NCI-H460 (cell line): Measurements from ENCODE around the gene TMEM171. TPM values are rescaled to one million over a fixed set of nuclear protein-coding genes. Genes with fewer than 3 reads are reported as not detected.

Source experiments
- DNase-seq: peaks from one replicate; pipeline ENCODE4 v3.0.0-alpha.2; 2016; ENCODE audit warnings: low read depth; ENCODE audit errors: extremely low read depth
- polyA plus RNA-seq: library from polyadenylated mRNA; depleted of rRNA; stranded (reverse); fragments of >200 nt; gene quantifications from 2 replicates; pipeline ENCODE4 v1.2.3, GENCODE V29; 2014; cell fraction: nucleus; rRNA removed
- total RNA-seq: library from RNA; depleted of rRNA; stranded (reverse); fragments of >200 nt; shearing (Covaris generic); gene quantifications from 2 replicates; pipeline ENCODE4 v1.2.3, GENCODE V29; 2014; rRNA removed

TMEM171 gene, protein sequence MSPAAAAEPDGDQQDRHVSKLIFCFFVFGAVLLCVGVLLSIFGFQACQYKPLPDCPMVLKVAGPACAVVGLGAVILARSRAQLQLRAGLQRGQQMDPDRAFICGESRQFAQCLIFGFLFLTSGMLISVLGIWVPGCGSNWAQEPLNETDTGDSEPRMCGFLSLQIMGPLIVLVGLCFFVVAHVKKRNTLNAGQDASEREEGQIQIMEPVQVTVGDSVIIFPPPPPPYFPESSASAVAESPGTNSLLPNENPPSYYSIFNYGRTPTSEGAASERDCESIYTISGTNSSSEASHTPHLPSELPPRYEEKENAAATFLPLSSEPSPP
- 0.64 TPM in 1 of 2 replicates, not detected in the other for total RNA-seq
- 0.49 and 2.8 TPM in 2 replicates for polyA plus RNA-seq

DNA sequence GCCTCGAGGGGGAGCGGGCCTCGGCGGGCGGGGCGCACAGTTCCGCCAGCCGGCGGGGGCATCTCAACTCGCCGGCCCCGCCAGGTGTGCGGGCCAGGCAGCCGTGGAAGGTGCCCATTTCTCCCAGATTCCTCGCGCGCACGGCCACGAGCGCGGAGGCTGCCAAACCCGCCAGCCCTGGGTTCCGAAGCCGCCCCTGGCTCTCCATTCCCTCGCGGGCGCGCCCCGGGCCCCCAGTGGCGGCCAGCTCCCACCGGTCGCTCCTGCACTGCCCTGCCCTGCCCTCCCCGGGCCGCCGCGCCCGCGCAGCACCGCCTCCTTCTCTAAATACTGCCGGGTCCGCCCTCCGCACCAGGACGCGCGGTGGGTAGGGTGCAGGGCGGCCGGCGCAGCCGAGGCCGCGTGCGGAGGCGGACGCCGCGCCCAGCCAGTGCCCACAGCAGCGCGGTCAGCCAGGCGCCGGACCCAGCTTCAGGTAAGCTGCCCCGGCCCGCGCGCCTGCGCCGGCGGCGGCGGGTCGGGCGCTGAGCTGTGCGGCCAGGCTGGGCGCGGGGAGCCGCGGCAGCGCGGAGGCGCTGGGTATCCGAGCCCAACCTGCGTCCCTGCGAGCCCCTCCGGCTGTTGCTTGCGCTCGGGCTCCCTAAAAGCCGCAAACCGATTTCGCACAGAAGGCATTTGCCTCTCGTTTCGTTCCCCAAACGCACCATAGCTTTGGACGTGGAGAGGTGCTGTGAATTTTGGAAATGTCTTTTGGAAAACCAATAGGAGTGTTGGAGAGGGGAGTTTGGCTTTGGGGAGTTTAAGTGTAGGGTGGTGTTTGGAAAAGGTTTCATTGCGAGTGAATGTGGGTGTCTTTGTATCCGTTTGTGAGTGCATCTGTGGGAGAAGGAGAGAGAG lies at the start of gene TMEM171:
Gene TMEM171 (plus strand): TSS at position 354 of the 897 bp plus-strand sequence. CDS start 2,799 bp downstream, outside the sequence.
- peak; percentile 21 for DNase-seq

DNA sequence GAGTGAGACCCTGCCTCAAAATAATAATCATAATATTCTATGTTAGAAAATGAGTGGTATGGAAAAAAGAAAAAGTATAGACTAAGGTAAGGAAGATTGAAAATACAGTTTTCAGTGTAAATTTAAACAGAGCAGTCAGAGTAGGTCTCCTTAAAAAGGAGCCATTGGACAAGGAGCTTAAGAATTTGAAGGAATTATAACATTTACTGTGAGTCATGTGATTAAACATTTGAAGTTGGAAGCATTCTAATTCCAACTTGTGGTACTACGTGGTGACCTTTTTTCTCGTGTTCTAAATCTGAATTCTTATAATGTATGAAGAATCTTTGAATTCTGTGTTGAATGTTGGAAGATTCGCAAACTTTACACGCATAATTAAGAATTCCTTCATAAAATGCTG lies 39.3 kb upstream of the TMEM171 start:
- no peak for DNase-seq

DNA sequence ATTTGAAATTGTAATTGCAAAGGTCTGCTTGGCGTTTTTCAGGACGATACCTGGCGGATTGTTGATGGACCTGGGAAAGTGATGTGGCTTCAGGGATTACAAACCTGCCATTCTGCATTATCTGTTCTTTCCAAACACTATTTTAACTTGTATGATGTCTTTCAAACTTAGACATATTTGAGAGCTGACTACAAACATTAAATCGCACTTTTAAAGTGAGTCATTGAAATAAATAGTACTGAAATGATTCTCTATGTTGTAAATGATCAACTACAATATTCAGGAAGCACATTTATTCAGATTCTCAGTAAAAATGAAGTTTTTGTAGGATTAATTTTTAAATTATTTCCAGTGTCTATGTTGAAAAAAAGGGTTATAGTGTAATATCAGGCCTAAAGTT lies 32.3 kb upstream of the TMEM171 start:
- DNase-seq: no peak

DNA sequence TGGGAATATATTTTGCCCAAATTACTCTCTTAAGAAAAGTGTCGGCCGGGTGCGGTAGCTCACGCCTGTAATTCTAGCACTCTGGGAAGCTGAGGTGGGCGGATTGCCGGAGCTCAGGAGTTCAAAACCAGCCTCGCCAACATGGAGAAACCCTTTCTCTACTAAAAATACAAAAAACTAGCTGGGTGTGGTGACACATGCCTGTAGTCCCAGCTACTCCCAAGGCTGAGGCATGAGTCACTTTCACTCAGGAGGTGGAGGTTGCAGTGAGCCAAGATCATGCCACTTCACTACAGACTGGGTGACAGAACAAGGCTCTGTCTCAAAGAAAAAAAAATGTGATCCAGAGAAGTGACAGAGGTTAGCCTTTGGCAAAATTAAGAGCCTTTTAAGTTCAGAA lies 26.4 kb upstream of the TMEM171 start:
- DNase-seq: peak; percentile 35

DNA sequence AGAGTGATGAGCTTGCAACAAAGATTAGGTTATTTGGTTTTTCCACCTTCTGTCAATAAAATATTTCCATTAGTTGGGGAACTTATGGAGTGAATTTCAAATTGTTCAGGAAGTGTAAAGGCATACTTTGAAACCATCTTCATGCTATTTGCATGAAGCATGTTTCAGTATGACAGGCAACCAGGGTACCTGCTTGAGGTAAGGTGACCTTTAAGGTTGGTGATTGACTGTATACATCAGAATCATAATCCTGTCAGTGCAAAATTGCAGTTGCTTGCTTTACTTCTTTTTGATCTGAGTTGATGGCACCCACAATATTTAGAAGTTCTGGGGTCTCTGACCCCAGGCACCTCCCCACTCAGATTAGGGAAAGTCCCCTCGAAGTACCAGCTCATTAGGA lies 26.0 kb upstream of the TMEM171 start:
- no peak for DNase-seq

DNA sequence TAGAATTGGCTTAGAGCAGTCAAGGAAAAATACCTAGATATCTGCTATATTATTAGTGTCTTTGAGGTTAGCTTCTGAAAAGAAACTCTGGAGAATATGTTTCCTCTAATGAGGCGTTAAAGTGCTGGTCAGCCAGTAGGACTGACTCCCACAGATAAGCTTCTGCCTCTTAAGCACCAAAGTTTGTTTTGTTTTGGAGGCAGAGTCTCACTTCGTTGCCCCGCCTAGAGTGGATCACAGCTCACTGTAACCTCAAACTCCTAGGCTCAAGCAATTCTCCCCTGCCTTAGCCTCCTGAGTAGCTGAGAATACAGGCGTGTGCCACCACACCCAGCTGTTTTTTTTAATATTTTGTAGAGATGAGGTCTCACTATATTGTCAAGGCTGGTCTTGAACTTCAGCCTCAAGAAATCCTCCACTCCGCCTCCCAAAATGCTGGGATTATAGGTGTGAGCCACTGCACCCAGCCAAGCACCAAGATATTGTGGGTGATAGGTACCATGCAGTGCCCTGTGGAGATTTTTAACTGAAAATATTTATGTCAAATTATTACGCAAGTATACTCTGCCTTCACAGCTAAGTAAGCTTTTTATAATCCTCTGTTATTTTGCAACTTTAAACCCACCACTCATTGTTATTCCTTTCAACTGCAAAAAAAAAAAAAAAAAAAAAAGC lies 24.7 kb upstream of the TMEM171 start:
- DNase-seq: no peak

DNA sequence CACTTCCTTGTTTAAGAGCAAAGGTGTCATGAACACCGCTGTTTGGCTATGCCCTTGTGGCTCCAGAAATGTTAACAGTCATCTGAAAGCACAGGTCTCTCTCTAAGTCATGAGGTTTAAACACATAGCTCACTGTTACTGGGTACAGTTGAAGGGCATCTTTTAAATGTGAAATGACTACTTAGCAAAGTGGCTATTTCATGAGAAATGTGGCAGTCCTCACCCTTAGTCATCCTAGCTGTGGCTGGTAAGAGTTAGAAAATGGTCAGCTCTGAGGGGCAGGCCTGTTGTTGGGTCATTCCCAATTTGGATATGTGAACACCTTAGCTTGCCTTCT lies 24.2 kb upstream of the TMEM171 start:
- DNase-seq: no peak

DNA sequence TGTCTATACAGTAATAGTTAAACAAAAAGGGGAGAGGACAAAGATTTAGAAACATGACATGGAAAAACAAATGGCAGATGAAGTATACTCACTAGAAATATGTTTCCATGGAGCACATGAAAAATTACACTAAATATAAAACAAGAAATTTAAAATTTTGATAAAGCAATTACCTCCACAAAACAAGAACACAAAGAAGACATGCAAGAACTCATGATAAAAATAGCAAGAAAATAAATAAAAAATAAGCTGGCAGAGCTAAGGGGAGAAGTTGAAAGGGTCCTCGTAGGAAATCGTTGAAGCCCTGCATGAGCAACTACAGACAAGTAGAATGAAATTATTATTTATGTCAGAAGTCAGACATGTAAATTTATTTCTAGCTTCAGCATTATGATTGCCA lies 22.6 kb upstream of the TMEM171 start:
- no peak for DNase-seq

DNA sequence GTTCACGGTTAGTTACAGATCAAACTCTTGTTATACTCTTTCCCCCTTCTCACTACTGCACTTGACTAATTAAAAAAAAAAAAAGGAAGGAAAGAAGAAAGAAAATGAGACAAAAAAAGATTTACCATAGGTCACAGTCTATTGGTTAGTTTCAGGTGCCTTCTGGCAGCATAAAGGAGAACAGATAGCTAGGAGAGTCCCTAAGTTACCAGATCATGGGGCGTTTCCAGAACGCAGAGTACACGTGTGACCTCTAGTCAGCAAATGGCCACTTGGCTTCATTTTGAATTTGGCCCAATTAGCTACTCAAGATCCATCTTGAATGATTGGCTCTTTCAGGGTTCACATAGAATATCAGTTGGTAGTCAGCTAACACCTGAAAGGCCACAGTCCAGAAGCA lies 20.3 kb upstream of the TMEM171 start:
- DNase-seq: no peak

DNA sequence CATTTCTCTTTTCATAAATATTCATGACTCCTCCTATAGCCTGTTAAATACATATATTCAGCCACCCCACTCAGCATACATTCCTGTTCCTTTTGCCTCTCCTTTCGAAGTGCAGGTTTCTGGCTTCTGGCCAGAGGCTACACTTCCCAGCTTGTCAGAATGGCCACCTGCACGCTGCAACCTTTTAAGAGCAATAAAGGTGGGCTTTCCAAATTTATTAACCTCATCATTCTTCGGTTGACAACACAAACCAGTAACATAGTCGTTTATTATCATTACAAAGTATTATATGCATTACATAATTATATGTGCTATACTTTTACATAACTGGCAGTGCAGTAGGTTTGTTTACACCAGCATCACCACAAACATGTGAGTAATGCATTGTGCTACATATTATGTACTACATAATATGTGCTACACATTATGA lies 16.5 kb upstream of the TMEM171 start:
- no peak for DNase-seq

DNA sequence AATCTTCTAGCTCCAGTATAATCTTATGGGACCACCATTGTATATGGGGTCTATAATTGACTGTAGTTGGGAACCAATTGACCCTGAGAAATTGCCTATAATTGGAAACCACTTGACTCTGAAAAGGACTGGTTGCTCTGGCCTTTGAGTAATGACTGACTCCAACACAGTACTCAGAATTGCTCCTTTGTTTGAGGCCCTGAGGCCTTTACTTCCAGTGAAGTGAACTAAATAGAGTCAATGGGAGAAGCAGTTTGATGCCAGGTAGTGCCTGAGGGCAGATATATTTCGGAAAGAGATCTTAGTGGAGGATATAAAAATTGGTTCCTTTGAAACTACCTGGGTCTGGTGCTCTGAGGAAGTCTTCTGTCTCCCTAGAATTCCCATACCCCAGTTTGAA lies 16.0 kb upstream of the TMEM171 start:
- no peak for DNase-seq

DNA sequence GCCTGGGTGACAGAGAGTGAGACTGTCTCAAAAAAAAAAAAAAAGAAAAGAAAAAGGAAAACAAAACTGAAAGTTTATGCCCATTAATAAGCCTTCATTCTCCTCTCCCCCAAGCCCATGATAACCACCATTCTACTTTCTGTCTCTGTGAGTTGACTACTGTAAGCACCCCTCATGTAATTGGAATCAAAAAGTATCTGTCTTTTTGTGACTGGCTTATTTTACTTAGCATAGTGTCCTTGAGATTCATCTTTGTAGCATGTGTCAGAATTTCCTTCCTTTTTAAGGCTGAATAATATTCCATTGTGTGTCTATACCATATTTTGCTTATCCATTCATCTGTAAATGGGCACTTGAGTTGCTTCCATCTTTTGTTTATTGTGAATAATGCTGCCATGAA lies 14.0 kb upstream of the TMEM171 start:
- DNase-seq: no peak

DNA sequence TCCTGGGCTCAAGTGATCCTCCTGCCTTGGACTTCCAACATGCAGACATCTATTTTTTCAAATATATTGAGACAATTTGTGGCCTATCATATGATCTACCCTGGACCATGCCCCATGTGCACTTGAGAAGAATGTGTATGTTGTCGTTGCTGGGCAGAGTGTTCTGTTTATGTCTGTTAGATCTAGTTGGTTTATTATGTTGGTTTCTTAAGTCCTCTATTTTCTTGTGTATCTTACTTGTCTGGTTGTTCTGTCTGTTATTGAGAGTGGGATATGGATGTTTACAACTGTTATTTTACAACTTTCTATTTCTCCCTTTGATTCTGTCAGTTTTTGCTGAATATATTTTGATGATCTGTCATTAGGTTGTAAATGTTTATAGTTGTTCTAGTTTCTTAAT lies 10.2 kb upstream of the TMEM171 start:
- DNase-seq: no peak

DNA sequence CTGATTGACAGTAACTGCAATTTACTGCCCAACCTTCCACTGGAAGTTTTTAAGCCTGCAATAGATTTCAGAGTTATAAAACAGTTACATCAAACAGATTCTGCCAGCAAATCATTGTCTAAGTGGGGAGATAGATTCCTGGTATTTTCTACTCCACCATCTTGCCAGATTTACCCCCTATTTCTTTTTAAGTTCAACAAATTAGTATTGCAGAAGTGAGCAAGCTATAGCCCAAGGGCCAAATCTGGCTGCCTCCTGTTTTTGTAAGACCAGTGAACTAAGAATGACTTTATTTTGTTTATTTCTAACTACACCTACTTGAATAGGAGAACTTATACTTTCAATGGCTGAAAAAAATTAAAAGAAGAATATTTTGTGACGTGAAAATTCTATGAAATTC lies 8.8 kb upstream of the TMEM171 start:
- no peak for DNase-seq

DNA sequence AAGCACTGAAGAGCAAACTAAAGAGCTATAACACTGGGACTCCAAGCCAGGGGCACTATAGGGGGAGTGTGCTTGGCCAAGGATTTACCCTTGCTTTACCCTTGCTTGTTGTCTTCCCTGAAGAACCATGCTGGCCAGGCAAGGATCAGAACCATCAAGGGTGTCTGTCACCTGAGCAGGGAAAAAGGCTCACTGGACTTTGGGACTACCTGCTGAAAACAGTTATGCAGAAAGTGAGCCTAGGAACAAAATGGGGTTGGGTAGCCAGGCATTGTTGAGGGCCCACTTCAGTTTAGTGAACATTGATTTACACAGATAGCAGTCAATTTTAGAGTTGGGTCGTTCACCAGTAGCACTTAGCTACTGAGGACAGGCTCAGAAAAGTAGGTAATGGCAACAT lies 8.0 kb upstream of the TMEM171 start:
- DNase-seq: no peak

DNA sequence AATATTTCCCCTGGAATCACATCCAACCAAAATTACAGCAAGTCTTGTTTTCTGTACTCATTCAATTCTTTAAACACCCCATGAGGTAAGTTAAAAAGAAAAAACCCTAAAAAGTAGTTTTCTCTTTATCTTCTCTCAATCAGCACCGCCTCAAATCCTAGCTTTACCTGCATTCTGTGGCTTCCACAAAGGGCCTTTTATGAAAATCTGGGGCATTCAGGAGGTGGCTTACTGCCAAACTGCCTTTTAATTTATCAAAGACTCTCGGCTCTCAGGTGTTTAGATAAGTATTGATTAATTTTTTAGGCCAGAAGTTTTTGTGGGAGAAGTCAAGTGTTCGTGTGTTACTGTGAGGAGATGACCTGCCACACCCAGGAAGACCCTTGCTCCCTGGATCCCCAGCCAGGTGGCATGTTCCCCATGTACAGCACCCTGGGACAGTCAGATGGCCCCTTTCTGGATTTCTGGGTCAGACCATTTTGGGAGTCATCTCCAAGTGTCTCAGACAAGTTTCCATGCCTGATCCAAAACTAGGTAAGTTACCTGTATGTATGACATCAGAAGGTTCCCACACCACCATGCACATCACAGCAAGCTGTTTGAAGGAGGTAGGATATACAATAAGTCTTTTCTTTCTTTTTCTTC lies 6.2 kb upstream of the TMEM171 start:
- DNase-seq: no peak

DNA sequence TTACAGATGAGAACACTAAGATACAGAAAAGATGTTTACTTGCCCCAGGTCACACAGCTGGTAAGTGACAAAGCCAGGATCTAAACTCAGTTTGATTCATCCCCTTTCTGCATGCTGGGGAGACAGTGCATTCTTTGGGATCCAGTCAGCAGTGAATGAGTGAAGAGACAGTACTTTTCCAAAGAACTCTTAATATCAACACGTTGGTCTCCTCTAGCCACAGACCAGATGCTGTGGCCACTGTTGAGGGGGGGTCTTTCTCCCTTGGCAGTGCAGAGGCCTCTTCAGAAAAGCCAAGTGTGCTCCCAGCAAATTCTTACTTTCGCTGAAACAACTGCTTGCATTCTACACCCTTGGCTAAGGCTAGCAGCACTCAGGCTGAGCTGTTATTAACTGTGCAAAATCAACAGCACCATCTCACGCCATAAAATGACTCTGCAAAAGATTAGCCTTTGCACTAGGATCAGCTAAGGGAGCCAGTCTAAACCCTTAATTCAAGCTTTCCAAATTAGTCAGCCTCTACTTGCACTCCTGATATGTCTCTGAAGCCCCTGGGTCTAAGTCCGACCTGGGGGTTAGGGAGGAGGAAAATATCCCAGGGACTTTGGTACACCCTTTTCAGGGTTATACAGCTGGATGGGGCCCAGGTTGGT lies 4.8 kb upstream of the TMEM171 start:
- no peak for DNase-seq

DNA sequence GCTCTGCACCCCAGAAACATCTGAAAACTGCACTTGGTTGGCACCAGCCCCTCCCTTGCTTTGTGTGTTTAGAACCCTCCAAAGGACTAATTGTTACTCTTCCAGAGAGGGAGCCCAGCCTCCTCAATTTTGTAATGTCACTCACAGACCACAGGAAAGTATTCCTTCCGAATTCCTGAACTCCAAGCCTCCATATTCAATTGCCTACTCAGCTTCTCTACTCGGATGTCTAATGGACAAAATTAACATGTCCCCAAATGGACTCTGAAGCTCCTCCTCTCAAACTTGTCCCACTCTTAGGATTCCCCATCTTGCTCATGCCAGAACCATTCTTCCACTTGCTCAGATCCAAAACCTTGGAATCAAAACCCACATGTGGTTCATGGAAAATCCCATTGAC lies 3.9 kb upstream of the TMEM171 start:
- DNase-seq: no peak

DNA sequence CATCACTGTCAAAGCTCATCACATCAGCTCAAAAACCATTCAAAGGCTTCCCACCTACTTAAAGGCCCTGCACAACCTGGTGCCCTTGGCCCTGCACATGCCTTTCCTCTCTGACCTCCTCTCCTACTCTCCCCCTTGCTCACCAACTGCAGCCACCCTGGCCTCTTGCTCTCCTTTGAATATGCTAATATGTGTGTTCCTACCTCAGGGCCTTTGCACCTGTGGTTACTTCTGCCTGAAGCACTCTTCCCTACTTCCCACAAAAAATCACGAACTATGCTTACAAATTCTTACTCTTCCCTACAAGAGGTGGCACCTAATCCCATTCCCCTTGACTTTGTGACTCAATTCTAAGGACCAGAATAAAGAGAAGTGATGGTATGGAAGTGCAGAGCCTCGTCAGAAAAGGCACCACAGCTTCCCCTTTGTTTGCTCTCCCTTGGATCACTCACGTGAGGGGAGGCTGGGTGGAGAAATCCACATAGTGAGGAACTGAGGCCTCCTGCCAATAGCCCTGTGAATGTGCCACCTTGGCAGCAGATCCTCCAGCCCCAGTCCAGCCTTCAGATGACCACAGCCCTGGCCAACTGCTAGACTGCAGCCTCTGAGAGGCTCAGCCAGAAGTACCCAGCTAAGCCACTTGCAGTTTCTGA lies 3.2 kb upstream of the TMEM171 start:
- DNase-seq: no peak
